NCI-H2107 treated with DMSO at 0.1 percent for 48 hours (cell line): ENCODE measurements around the gene DLGAP1.
A peak's percentile ranks its signal among the peaks of the same experiment; 100 is the strongest.
"Not testable (repeated sequence)": the region's sequence is repeated elsewhere in the genome, so short reads cannot be mapped to it uniquely, and the experiment has no call there.

ENCODE experiments used
- DNase-seq: peaks from one replicate; lab custom pipeline; 2025; ENCODE audit not compliant: unreplicated experiment; lab: John Stamatoyannopoulos, UW

DLGAP1 gene

GRCh38 chr18:3615374-3615985 is 839.6 kb downstream of the DLGAP1 start:
- DNase-seq: no peak

DNA sequence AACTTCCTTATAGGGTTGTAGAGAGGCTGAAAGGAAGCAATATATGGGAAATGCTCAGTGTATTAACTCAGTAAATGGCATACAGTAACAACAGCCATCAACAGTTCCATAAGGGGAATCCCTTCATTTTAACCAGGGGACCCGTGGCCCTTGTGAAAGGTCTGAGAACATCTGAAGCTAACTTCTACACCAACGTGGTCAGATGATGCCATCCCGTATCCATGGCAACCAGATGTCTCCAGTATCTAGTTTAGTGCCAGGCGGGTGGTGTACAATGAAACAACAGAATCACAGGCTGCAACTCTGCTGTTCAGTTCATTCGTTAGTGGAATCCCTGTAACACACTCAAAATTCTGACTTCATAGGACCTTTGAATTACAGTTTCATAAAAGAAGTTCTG is 842.8 kb downstream of the DLGAP1 start:
- DNase-seq: no peak

DNA sequence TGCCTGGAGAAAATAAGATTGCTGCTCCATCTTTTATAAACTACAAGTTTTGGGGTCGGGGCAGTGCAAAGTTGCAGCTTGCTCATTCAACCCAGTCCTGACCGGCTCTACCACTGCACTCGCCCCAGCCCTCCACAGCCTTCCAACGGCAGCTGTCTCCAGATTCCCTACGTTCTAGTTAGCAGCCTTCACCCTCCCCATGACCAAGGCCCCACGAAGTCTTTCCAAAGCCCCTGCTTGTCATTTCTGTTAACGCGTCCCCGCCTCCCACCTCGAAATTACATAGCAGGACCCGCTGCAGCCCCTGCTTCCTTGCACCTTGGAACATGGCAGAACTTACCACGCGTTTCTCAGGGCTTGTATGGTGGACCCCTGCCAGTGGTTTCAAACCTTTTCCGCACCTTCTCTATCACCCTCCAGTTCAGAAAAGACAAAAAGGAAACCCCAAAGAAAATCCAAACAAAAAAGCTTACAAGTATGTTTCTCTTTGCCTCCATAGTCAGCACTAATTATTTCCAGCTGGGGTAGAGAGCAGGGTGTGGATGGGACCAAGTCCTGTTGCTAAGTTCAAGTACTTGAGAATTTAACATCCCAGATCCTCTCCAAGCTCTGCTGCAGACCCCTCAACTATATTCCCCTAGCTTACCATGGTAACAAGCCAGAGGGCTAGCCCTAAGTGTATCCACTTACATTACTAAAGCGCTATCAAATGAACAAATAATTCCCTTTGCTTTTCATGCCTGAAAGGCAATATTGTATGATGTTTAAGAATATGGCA is 843.6 kb downstream of the DLGAP1 start:
- no peak for DNase-seq

GRCh38 chr18:3610813-3611212 is 844.3 kb downstream of the DLGAP1 start:
- DNase-seq: no peak

- no peak for DNase-seq
Measured at GRCh38 chr18:3610188-3610708, 844.9 kb downstream of the DLGAP1 start.

- no peak for DNase-seq
Measured at GRCh38 chr18:3608488-3608887, 846.6 kb downstream of the DLGAP1 start.

DNA sequence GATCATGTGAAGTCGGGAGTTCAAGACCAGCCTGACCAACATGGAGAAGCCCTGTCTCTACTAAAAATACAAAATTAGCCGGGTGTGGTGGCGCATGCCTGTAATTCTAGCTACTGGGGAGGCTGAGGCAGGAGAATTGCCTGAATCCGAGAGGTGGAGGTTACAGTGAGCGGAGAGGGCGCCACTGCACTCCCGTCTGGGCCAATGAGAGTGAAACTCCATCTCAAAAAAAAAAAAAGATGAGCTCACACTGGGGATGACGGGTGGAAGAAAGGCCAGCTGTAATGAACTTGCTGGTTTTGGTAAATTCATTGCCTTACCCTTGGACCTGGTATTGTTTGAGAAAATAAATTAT is 847.0 kb downstream of the DLGAP1 start:
- not testable (repeated sequence) for DNase-seq

- no peak for DNase-seq
Measured at GRCh38 chr18:3607309-3608098, 847.6 kb downstream of the DLGAP1 start.

- not testable (repeated sequence) for DNase-seq
Measured at GRCh38 chr18:3606863-3607262, 848.2 kb downstream of the DLGAP1 start.

GRCh38 chr18:3605954-3606443 is 849.1 kb downstream of the DLGAP1 start:
- DNase-seq: no peak

DNA sequence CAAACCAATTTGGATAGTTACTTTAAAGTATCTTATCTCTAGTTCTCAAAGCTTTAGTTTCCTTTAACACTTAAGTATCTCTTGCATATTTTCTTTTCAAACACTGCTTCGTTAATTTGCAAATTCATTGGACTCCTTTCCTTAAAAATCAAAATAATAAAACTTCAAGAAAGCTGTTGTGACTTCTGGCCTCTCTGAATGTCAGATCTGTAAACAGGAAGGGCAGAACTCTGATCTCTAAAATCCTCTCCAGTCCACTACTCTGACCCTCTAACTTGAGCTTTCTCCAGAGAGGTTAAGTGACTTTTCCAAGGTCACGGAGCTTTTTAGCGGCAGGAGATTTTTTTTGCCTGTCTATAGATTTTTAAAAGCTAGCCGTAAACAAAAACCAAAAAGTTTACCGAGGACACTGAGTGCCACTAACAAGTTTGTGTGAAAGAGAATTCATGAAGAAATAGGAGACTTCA is 849.6 kb downstream of the DLGAP1 start:
- no peak for DNase-seq

GRCh38 chr18:3604498-3605408 is 850.4 kb downstream of the DLGAP1 start:
- no peak for DNase-seq

DNA sequence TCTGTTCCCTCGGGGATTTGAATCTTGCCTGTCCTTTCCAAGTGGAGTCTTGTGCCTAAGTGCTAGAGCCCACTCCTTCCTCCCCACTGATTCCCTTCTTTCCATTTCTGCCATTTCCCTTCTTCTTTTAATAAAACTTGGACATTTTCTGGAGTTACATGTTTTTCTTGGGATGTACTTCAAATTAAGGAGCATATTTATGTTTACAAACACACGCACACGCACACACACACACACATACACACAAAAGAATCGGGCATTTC is 850.9 kb downstream of the DLGAP1 start:
- DNase-seq: peak; percentile 64

- no peak for DNase-seq
Measured at GRCh38 chr18:3603421-3604234, 851.5 kb downstream of the DLGAP1 start.

- not testable (repeated sequence) for DNase-seq
Measured at GRCh38 chr18:3601106-3601755, 853.9 kb downstream of the DLGAP1 start.

GRCh38 chr18:3599861-3600260 is 855.2 kb downstream of the DLGAP1 start:
- no peak for DNase-seq

DNA sequence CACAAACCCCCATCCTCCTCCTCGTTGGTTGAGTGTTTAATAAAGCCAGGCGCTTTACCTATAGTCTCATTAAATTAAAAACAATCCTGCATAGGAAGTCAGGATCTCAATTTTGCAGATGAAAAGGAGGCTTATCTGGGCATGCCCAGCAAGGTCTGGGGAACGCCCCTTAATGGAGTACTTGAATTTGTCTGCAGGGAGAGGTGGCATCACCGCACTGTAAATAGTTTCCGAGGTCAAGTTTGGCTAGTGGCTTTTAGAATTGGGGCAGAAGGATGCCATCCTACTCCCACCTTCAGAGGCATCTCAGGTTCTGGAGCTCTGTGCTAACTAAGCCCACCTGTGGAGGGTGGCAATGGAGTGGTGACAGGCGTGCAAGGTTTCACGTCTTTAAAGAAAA is 855.9 kb downstream of the DLGAP1 start:
- no peak for DNase-seq

DNA sequence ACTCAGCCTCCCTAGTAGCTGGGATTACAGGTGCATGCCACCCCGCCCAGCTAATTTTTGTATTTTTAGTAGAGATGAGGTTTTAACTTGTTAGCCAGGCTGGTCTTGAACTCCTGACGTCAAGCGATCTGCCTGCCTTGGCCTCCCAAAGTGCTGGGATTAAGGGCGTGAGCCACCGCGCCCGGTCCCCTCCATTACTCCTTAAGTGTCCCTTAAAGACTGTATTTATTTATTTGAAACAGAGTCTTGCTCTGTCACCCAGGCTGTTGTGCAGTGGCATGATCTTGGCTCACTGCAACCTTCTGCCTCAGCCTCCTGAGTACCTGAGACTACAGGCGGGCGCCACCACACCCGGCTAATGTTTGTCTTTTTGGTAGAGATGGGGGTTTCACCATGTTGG is 856.5 kb downstream of the DLGAP1 start:
- DNase-seq: no peak
